SK-N-SH (cell line): ENCODE results near the gene SH2D4B. TPM values are rescaled to one million over a fixed set of nuclear protein-coding genes. Genes with fewer than 3 reads are reported as not detected.

Experiments used
- CTCF ChIA-PET: fragments of 300-600, 350-600 bp; formaldehyde crosslinking; extraction: SDS; loops from one replicate; lab custom pipeline; 2021; lab: Yijun Ruan, JAX
- POLR2A ChIA-PET: fragments of 350-600 bp; sonication (Branson Sonifier 250); formaldehyde crosslinking; extraction: SDS; loops from one replicate; lab custom pipeline; 2020; ENCODE audit warnings: antibody characterized with exemption, inconsistent platforms; lab: Yijun Ruan, JAX
- DNase-seq: peaks from one replicate; pipeline ENCODE4 v3.0.0; 2012
- H2AFZ ChIP-seq: fragments of 200-600 bp; sonication (generic); 2 replicates; pipeline ENCODE4 v1.8.1; 2016; ENCODE audit warnings: antibody characterized with exemption, mild to moderate bottlenecking, low read depth
- H3F3A ChIP-seq: fragments of 200-600 bp; sonication (generic); replicated peaks from 2 replicates; pipeline ENCODE3; 2016; ENCODE audit warnings: antibody characterized with exemption, mild to moderate bottlenecking; ENCODE audit not compliant: insufficient read depth
- H3K27ac ChIP-seq, 2 experiments: fragments of 200-500 bp in 1 of 2; fragments of 200-600 bp in 1 of 2; sonication (Bioruptor generic) in 1 of 2; sonication (generic), shearing (Covaris generic) in 1 of 2; 2 replicates each; pipeline versions ENCODE4 v1.5.1 to v1.6.1; 2014 to 2016; ENCODE audit warnings: low read depth in 2 of 2, inconsistent platforms in 1 of 2, low read length in 1 of 2, mild to moderate bottlenecking in 1 of 2, mixed read lengths in 1 of 2
- H3K27me3 ChIP-seq: fragments of 200-600 bp; sonication (generic), shearing (Covaris generic); 2 replicates; pipeline ENCODE4 v1.6.1; 2016; ENCODE audit warnings: mixed run types; ENCODE audit not compliant: insufficient read depth
- H3K36me3 ChIP-seq, 2 experiments: fragments of 200-500 bp in 1 of 2; fragments of 200-600 bp in 1 of 2; sonication (Bioruptor generic) in 1 of 2; sonication (generic) in 1 of 2; replicated peaks in 1 of 2; 2 replicates each; pipeline versions ENCODE3 to v1.5.1; 2014 to 2016; ENCODE audit warnings: low read length in 1 of 2, mild to moderate bottlenecking in 1 of 2; ENCODE audit not compliant: insufficient read depth in 2 of 2, control insufficient read depth in 1 of 2
- H3K4me1 ChIP-seq, 2 experiments: fragments of 200-500 bp in 1 of 2; fragments of 200-600 bp in 1 of 2; sonication (Bioruptor generic) in 1 of 2; sonication (generic), shearing (Covaris generic) in 1 of 2; 2 replicates each; pipeline versions ENCODE4 v1.5.1 to v1.6.1; 2014 to 2016; ENCODE audit warnings: low read depth in 1 of 2, low read length in 1 of 2, mixed run types in 1 of 2; ENCODE audit not compliant: insufficient read depth in 2 of 2, control insufficient read depth in 1 of 2
- H3K4me2 ChIP-seq: fragments of 200-600 bp; sonication (generic), shearing (Covaris generic); 2 replicates; pipeline ENCODE4 v1.6.1; 2017; ENCODE audit warnings: mixed run types
- H3K4me3 ChIP-seq, 2 experiments: fragments of 200-500 bp in 1 of 2; fragments of 200-600 bp in 1 of 2; sonication (Bioruptor generic) in 1 of 2; sonication (generic), shearing (Covaris generic) in 1 of 2; 2 replicates each; pipeline versions ENCODE4 v1.5.1 to v1.8.1; 2014 to 2016; ENCODE audit warnings: low read depth in 2 of 2, inconsistent platforms in 1 of 2, low read length in 1 of 2, mild to moderate bottlenecking in 1 of 2, mixed read lengths in 1 of 2, moderate library complexity in 1 of 2
- H3K79me2 ChIP-seq: fragments of 200-600 bp; sonication (generic); 2 replicates; pipeline ENCODE4 v1.8.1; 2017; ENCODE audit warnings: mild to moderate bottlenecking; ENCODE audit not compliant: insufficient read depth
- H3K9ac ChIP-seq: fragments of 200-600 bp; sonication (generic); 2 replicates; pipeline ENCODE4 v1.6.1; 2017; ENCODE audit warnings: mixed run types
- H3K9me2 ChIP-seq: fragments of 200-600 bp; sonication (generic); 2 replicates; pipeline ENCODE4 v1.6.1; 2017; ENCODE audit warnings: mixed run types
- H3K9me3 ChIP-seq: fragments of 200-600 bp; sonication (generic); 2 replicates; pipeline ENCODE4 v1.6.1; 2017; ENCODE audit warnings: mixed run types, mild to moderate bottlenecking, moderate library complexity
- H4K20me1 ChIP-seq: fragments of 200-600 bp; sonication (generic); 2 replicates; pipeline ENCODE4 v1.6.1; 2017; ENCODE audit warnings: mild to moderate bottlenecking, mixed run types; ENCODE audit not compliant: insufficient read depth
- EZH2phosphoT487 ChIP-seq: fragments of 200-600 bp; sonication (generic); IDR thresholded peaks from 2 replicates; pipeline ENCODE4 v1.6.1; 2017; ENCODE audit warnings: low read depth, mixed run types, mild to moderate bottlenecking, antibody characterized with exemption, moderate library complexity, borderline replicate concordance
- IRF3 ChIP-seq: fragments of 150-350 bp; IDR thresholded peaks from 2 replicates; pipeline ENCODE4 v1.6.1; 2016; ENCODE audit warnings: mild to moderate bottlenecking, low read depth, low read length
- PBX3 ChIP-seq: IDR thresholded peaks from 2 replicates; pipeline ENCODE4; 2012
- POLR2AphosphoS5 ChIP-seq: IDR thresholded peaks from 2 replicates; pipeline ENCODE4 v1.6.1; 2012; ENCODE audit warnings: low read depth, low read length
- REST ChIP-seq: IDR thresholded peaks from 2 replicates; pipeline ENCODE4 v1.6.1; 2012; ENCODE audit warnings: mild to moderate bottlenecking, low read depth, low read length, moderate library complexity
- RFX5 ChIP-seq: IDR thresholded peaks from 2 replicates; pipeline ENCODE4 v1.6.1; 2012; ENCODE audit warnings: mild to moderate bottlenecking, improper control_type of control experiment, low read length
- TAF1 ChIP-seq: IDR thresholded peaks from 2 replicates; pipeline ENCODE4 v1.6.1; 2012; ENCODE audit warnings: low read depth, mild to moderate bottlenecking, low read length, moderate library complexity, borderline replicate concordance
- TEAD4 ChIP-seq: IDR thresholded peaks from 2 replicates; pipeline ENCODE4 v1.4.0; 2012; ENCODE audit warnings: mild to moderate bottlenecking, borderline replicate concordance; ENCODE audit not compliant: insufficient read depth
- WGBS: methylation state at CpG from one replicate; pipeline ENCODE4 v1.1.6; 2017; ENCODE audit warnings: low lambda C conversion rate; 5-methylcytosine and 5-hydroxymethylcytosine counted together
- polyA plus RNA-seq, 3 experiments: library from polyadenylated mRNA; depleted of rRNA; stranded (reverse); fragments of >200 nt; gene quantifications; 2 replicates each; pipeline ENCODE4 v1.2.3, GENCODE V29; 2012

Gene SH2D4B
- polyA plus RNA-seq, 1 of the 3 experiments (the other 2 are of a cell fraction), result not detected

GRCh38 chr10:80492848-80493521 is 44.7 kb upstream of the SH2D4B start:
- ChIA-PET CTCF (interaction anchor here (0.9 to 11.4 kb wide), 2 partner anchors 11 to 49 kb away, joined by 3 to 82 read pairs; no protein-coding TSS in a partner anchor), POLR2A (no interaction called here)

GRCh38 chr10:80493522-80494051 is 44.1 kb upstream of the SH2D4B start:
- Histone ChIP-seq H3K9ac (no peak overlapping the region), H3F3A (peaks cover 30% of the 10 kb centered on the region), H3K4me3 (no peak overlapping the region), H3K79me2 (peaks cover 100% of the 10 kb centered on the region), H3K4me2 (0 out of 2 replicates have a peak overlapping the region, but pooled peaks have one; percentile 21), H4K20me1 (peaks cover 8% of the 10 kb centered on the region; the same call in 1 of the 2 replicates), H3K27me3 (no peaks in the 10 kb centered on the region), H3K27ac (peak overlapping the region in 1 of 2 experiments; percentile 23; a peak in 2 of 4 replicates), H3K9me2 (no peaks in the 10 kb centered on the region), H3K36me3 (peaks cover 17 to 29% of the 10 kb centered on the region in 2 experiments), H3K4me1 (peaks cover 8 to 23% of the 10 kb centered on the region in 2 experiments; a peak in 3 of 4 replicates), H2AFZ (no peak overlapping the region), H3K9me3 (no peaks in the 10 kb centered on the region)
- CTCF ChIA-PET, result interaction anchor here (0.9 to 11.4 kb wide), 2 partner anchors 11 to 50 kb away, joined by 3 to 82 read pairs; no protein-coding TSS in a partner anchor
- DNase-seq, result no peak
- 61% methylated on average over 4 of the region's 4 CpGs for WGBS
- POLR2A ChIA-PET, result no interaction called here
- TF ChIP-seq IRF3, result no peak
- no peak for TF ChIP-seq PBX3
- TF ChIP-seq EZH2phosphoT487, result no peak
- no peak for TF ChIP-seq TAF1
- no peak for TF ChIP-seq TEAD4
- no peak for TF ChIP-seq RFX5
- TF ChIP-seq POLR2AphosphoS5, result no peak
- no peak for TF ChIP-seq REST

More at GRCh38 chr10:80492848-80493521, 44.7 kb upstream of the SH2D4B start:
- Histone ChIP-seq H3K9me3 (no peaks in the 10 kb centered on the region), H4K20me1 (peaks cover 14% of the 10 kb centered on the region), H3K27ac (peak overlapping the region in 1 of 2 experiments; percentile 23; a peak in 2 of 4 replicates), H3K9ac (no peak overlapping the region), H2AFZ (no peak overlapping the region), H3K4me3 (no peak overlapping the region), H3K27me3 (no peaks in the 10 kb centered on the region), H3K36me3 (peaks cover 17 to 29% of the 10 kb centered on the region in 2 experiments), H3F3A (peaks cover 23% of the 10 kb centered on the region), H3K4me1 (peaks cover 4 to 22% of the 10 kb centered on the region in 2 experiments; a peak in 3 of 4 replicates), H3K4me2 (0 out of 2 replicates have a peak overlapping the region, but pooled peaks have one; percentile 21), H3K79me2 (peaks cover 100% of the 10 kb centered on the region), H3K9me2 (no peaks in the 10 kb centered on the region)
- DNase-seq, result no peak
- no peak for TF ChIP-seq POLR2AphosphoS5
- WGBS, result 93% methylated on average over 6 of the region's 6 CpGs
